Liver (tissue), 3 donors: ENCODE measurements around the gene BCR.

Source experiments
- ATF3 ChIP-seq: IDR thresholded peaks from 2 replicates; pipeline ENCODE4 v1.6.1; 2016; ENCODE audit warnings: antibody characterized with exemption
- CTCF ChIP-seq: fragments of 150-350 bp; IDR thresholded peaks from 2 replicates; pipeline ENCODE4 v1.5.1; 2017; ENCODE audit warnings: improper control_type of control experiment, low read depth, low read length; ENCODE audit not compliant: missing input control
- EGR1 ChIP-seq, 2 donors: IDR thresholded peaks; 2 replicates each; pipeline ENCODE4 v1.6.1; 2016 to 2018; ENCODE audit warnings: antibody characterized with exemption in 2 of 2, low read depth in 2 of 2
- HNF4A ChIP-seq, 2 donors: conservative IDR thresholded peaks; 2 replicates each; pipeline ENCODE4 v1.6.1; 2016; ENCODE audit warnings: antibody characterized with exemption in 2 of 2, mild to moderate bottlenecking in 2 of 2
- HNF4G ChIP-seq: IDR thresholded peaks from 2 replicates; pipeline ENCODE4 v1.6.1; 2016; ENCODE audit warnings: antibody characterized with exemption
- JUND ChIP-seq, 2 donors: IDR thresholded peaks; 2 replicates each; pipeline ENCODE4 v1.6.1; 2016; ENCODE audit warnings: antibody characterized with exemption in 2 of 2
- MAX ChIP-seq: IDR thresholded peaks from 2 replicates; pipeline ENCODE4 v1.6.1; 2016; ENCODE audit warnings: antibody characterized with exemption
- NR2F2 ChIP-seq: IDR thresholded peaks from 2 replicates; pipeline ENCODE4 v1.6.1; 2016; ENCODE audit warnings: antibody characterized with exemption
- RAD21 ChIP-seq, 2 donors: IDR thresholded peaks; 2 replicates each; pipeline ENCODE4 v1.6.1; 2016; ENCODE audit warnings: antibody characterized with exemption in 2 of 2, mild to moderate bottlenecking in 2 of 2
- REST ChIP-seq: IDR thresholded peaks from 2 replicates; pipeline ENCODE4 v1.6.1; 2016; ENCODE audit warnings: antibody characterized with exemption, mild to moderate bottlenecking
- SP1 ChIP-seq: IDR thresholded peaks from 2 replicates; pipeline ENCODE4 v1.6.1; 2018; ENCODE audit warnings: antibody characterized with exemption, mild to moderate bottlenecking
- TAF1 ChIP-seq: conservative IDR thresholded peaks from 2 replicates; pipeline ENCODE4 v1.6.1; 2016; ENCODE audit warnings: antibody characterized with exemption, mild to moderate bottlenecking
- YY1 ChIP-seq: IDR thresholded peaks from 2 replicates; pipeline ENCODE4 v1.6.1; 2016; ENCODE audit warnings: antibody characterized with exemption, mild to moderate bottlenecking
- ZBTB33 ChIP-seq: IDR thresholded peaks from 2 replicates; pipeline ENCODE4 v1.6.1; 2016; ENCODE audit warnings: antibody characterized with exemption
- donor health status: healthy.
- donor health status: healthy.

- TF ChIP-seq CTCF (no peak), JUND (IDR thresholded peaks at IDR 0.05) (no peak), YY1 (no peak), TAF1 (no peak), RAD21 (IDR thresholded peaks at IDR 0.05) (no peak), MAX (no peak), ATF3 (no peak), REST (no peak), SP1 (no peak), HNF4A (conservative IDR thresholded peaks at IDR 0.05) (no peak), NR2F2 (no peak), EGR1 (IDR thresholded peaks at IDR 0.05; ENCODE audit: low read depth in 2 of 2) (no peak), ZBTB33 (no peak), HNF4G (no peak)
These were observed 59.1 kb downstream of the BCR start for GRCh38 chr22:23239429-23239828.
